Mesenchymal stem cell (in vitro differentiated cells and primary cell): ENCODE measurements around the gene SLCO2A1.

ENCODE experiments used
- DNase-seq: peaks from one replicate; pipeline ENCODE4 v3.0.0-alpha.2; 2013
- H2AFZ ChIP-seq: one replicate; pipeline ENCODE4 v1.6.1; 2013; ENCODE audit warnings: low read depth, mild to moderate bottlenecking, control low read depth, inconsistent platforms, low read length, moderate library complexity
- H2AK5ac ChIP-seq: 2 replicates; pipeline ENCODE4 v1.6.1; 2013; ENCODE audit warnings: low read length, moderate library complexity, mild to moderate bottlenecking, inconsistent platforms; ENCODE audit not compliant: severe bottlenecking
- H2BK120ac ChIP-seq: one replicate; pipeline ENCODE4 v1.6.1; 2013; ENCODE audit warnings: low read depth, mild to moderate bottlenecking, inconsistent platforms, low read length, moderate library complexity
- H2BK12ac ChIP-seq, 2 experiments: one replicate each; pipeline ENCODE4 v1.6.1; 2013; ENCODE audit warnings: inconsistent platforms in 2 of 2, low read length in 2 of 2, mild to moderate bottlenecking in 2 of 2, moderate library complexity in 2 of 2, control low read depth in 1 of 2
- H2BK15ac ChIP-seq: one replicate; pipeline ENCODE4 v1.6.1; 2013; ENCODE audit warnings: mild to moderate bottlenecking, low read depth, inconsistent platforms; ENCODE audit not compliant: poor library complexity, severe bottlenecking
- H2BK5ac ChIP-seq: 2 replicates; pipeline ENCODE4 v1.6.1; 2013; ENCODE audit warnings: low read depth, mild to moderate bottlenecking, low read length, control low read depth, inconsistent platforms; ENCODE audit not compliant: poor library complexity, severe bottlenecking
- H3K14ac ChIP-seq, 2 experiments: one replicate each; pipeline ENCODE4 v1.6.1; 2013; ENCODE audit warnings: inconsistent platforms in 2 of 2, low read length in 2 of 2, control low read depth in 1 of 2, mild to moderate bottlenecking in 1 of 2, moderate library complexity in 1 of 2
- H3K18ac ChIP-seq, 2 experiments: one replicate each; pipeline ENCODE4 v1.6.1; 2013; ENCODE audit warnings: inconsistent platforms in 2 of 2, low read length in 2 of 2, control low read depth in 1 of 2, low read depth in 1 of 2, mild to moderate bottlenecking in 1 of 2
- H3K23ac ChIP-seq, 2 experiments: one replicate each; pipeline ENCODE4 v1.6.1; 2013; ENCODE audit warnings: inconsistent platforms in 2 of 2, low read length in 2 of 2, mild to moderate bottlenecking in 2 of 2, moderate library complexity in 2 of 2, control low read depth in 1 of 2
- H3K27ac ChIP-seq: 2 replicates; pipeline ENCODE4 v1.5.1; 2013; ENCODE audit warnings: mild to moderate bottlenecking, moderate library complexity, low read length, control low read depth, inconsistent platforms; ENCODE audit not compliant: poor library complexity, severe bottlenecking
- H3K27me3 ChIP-seq, 2 experiments: 2 replicates each; pipeline versions ENCODE4 v1.6.1 to v1.7.0; 2013; ENCODE audit warnings: low read length in 2 of 2, mild to moderate bottlenecking in 2 of 2, moderate library complexity in 2 of 2, control low read depth in 1 of 2, inconsistent platforms in 1 of 2; ENCODE audit not compliant: control insufficient read depth in 1 of 2, insufficient read depth in 1 of 2
- H3K36me3 ChIP-seq, 2 experiments: 2 replicates each; pipeline versions ENCODE4 v1.6.1 to v1.7.0; 2013; ENCODE audit warnings: low read length in 2 of 2, control low read depth in 1 of 2, inconsistent platforms in 1 of 2, low read depth in 1 of 2, mild to moderate bottlenecking in 1 of 2; ENCODE audit not compliant: insufficient read depth in 2 of 2, control insufficient read depth in 1 of 2
- H3K4ac ChIP-seq, 2 experiments: one replicate each; pipeline ENCODE4 v1.6.1; 2013; ENCODE audit warnings: inconsistent platforms in 2 of 2, low read length in 2 of 2, mild to moderate bottlenecking in 2 of 2, moderate library complexity in 2 of 2, control low read depth in 1 of 2, low read depth in 1 of 2
- H3K4me1 ChIP-seq: 2 replicates; pipeline ENCODE4 v1.6.1; 2013; ENCODE audit warnings: low read depth, low read length, control low read depth; ENCODE audit not compliant: control insufficient read depth, insufficient read depth
- H3K4me2 ChIP-seq: 2 replicates; pipeline ENCODE4 v1.6.1; 2013; ENCODE audit warnings: low read length, mild to moderate bottlenecking, inconsistent platforms; ENCODE audit not compliant: poor library complexity, severe bottlenecking
- H3K4me3 ChIP-seq, 2 experiments: 2 replicates each; pipeline versions ENCODE4 v1.5.1 to v1.7.0; 2013; ENCODE audit warnings: low read length in 2 of 2, mild to moderate bottlenecking in 2 of 2, control low read depth in 1 of 2, low read depth in 1 of 2; ENCODE audit not compliant: insufficient read depth in 1 of 2
- H3K79me1 ChIP-seq: replicated peaks from 2 replicates; pipeline ENCODE4 v1.6.1; 2013; ENCODE audit warnings: mild to moderate bottlenecking, control low read depth, low read length, inconsistent platforms; ENCODE audit not compliant: poor library complexity, severe bottlenecking
- H3K9ac ChIP-seq: 2 replicates; pipeline ENCODE4 v1.7.0; 2013; ENCODE audit warnings: mild to moderate bottlenecking, low read length, moderate library complexity
- H3K9me3 ChIP-seq: 2 replicates; pipeline ENCODE4 v1.7.0; 2013; ENCODE audit warnings: mild to moderate bottlenecking, low read length; ENCODE audit not compliant: control insufficient read depth
- H4K8ac ChIP-seq: one replicate; pipeline ENCODE4 v1.6.1; 2013; ENCODE audit warnings: inconsistent platforms, mild to moderate bottlenecking, low read length, moderate library complexity
- H4K91ac ChIP-seq: one replicate; pipeline ENCODE4 v1.6.1; 2013; ENCODE audit warnings: mild to moderate bottlenecking, low read length, inconsistent platforms
- WGBS: methylation state at CpG from one replicate; pipeline ENCODE4 v1.1.7; 2013; ENCODE audit warnings: mixed read lengths; 5-methylcytosine and 5-hydroxymethylcytosine counted together

Gene SLCO2A1

GRCh38 chr3:133932009-133932408 is 97.7 kb downstream of the SLCO2A1 start:
- Histone ChIP-seq H3K27ac (no peak overlapping the region), H2BK120ac (no peak overlapping the region), H4K8ac (no peak overlapping the region), H3K27me3 (peaks cover 31 to 37% of the 10 kb centered on the region in 2 experiments), H3K9ac (no peak overlapping the region), H3K4me2 (no peak overlapping the region), H3K14ac (no peak overlapping the region), H3K23ac (no peak overlapping the region), H3K9me3 (no peaks in the 10 kb centered on the region), H3K36me3 (no peaks in the 10 kb centered on the region), H2BK5ac (no peak overlapping the region), H3K4me1 (peaks cover 8% of the 10 kb centered on the region), H3K4ac (no peak overlapping the region), H2BK15ac (no peak overlapping the region), H3K79me1 (no peaks in the 10 kb centered on the region), H3K18ac (no peak overlapping the region), H2BK12ac (no peak overlapping the region), H2AK5ac (no peak overlapping the region), H2AFZ (no peak overlapping the region), H3K4me3 (no peak overlapping the region), H4K91ac (no peak overlapping the region)
- DNase-seq = no peak
- 91% methylated on average over 6 of the region's 6 CpGs for WGBS

DNA sequence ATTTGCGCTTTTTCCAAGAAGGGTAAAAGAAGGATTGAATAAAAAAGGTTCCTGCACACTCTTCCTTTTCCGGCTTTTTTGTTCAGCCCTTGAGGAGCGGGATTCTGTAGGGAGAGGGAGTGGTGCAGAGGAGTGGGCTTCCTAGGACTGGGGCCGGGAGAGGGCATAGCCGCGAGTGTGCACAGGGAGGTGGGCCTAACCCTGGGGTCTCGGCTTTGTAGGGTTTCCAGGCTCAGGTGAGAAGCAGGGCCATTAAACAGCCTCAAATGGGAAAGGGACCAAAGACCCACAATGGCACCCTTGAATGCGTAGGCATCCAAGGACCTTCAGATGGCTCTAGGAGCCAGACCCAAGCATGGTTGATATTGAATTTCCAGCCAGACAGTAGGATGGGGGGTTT is 98.6 kb downstream of the SLCO2A1 start:
- no peak overlapping the region for H3K18ac ChIP-seq
- H3K14ac ChIP-seq = no peak overlapping the region
- H4K8ac ChIP-seq = no peak overlapping the region
- no peak overlapping the region for H2BK5ac ChIP-seq
- no peak overlapping the region for H4K91ac ChIP-seq
- no peak overlapping the region for H2AFZ ChIP-seq
- H2AK5ac ChIP-seq = no peak overlapping the region
- H3K9ac ChIP-seq = no peak overlapping the region
- no peaks in the 10 kb centered on the region for H3K79me1 ChIP-seq
- no peaks in the 10 kb centered on the region for H3K9me3 ChIP-seq
- H2BK120ac ChIP-seq = no peak overlapping the region
- DNase-seq = no peak
- H3K4me2 ChIP-seq = no peak overlapping the region
- H2BK12ac ChIP-seq = no peak overlapping the region
- H3K4ac ChIP-seq = no peak overlapping the region
- peaks cover 8% of the 10 kb centered on the region for H3K4me1 ChIP-seq
- no peak overlapping the region for H3K27ac ChIP-seq
- WGBS = 92% methylated on average over 8 of the region's 8 CpGs
- no peak overlapping the region for H2BK15ac ChIP-seq
- no peaks in the 10 kb centered on the region for H3K36me3 ChIP-seq
- H3K27me3 ChIP-seq = peaks cover 27 to 28% of the 10 kb centered on the region in 2 experiments
- no peak overlapping the region for H3K23ac ChIP-seq
- H3K4me3 ChIP-seq = no peak overlapping the region

DNA sequence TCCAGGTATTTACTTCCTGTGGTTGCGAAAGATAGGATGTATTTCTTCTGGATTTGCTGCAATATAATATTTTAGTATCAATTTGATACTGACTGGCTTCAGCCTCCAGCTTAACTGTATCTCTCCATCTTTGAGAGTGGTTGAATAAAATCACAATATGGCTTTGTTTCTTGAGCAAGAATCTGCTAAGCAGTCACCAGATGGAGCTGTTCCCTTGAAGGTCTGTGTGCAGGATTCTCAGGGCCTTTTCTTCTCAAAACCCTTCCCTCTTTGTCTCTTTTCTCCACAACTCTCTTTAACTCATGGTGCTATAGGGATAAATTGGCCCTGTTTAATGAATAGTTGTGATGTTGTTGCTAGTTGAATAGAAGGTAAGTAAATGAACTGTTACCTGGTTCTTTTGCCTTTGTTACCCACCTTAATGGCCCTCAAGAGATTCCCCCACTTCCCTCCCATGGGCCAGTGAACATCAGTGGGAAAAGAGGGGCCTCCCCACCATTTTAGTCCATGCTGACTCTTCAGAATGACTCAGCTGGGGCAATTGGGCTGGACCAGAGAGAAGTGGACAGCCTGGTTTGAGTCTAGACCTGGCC is 99.3 kb downstream of the SLCO2A1 start:
- Histone ChIP-seq H3K4me2 (no peak overlapping the region), H3K4me3 (no peak overlapping the region), H2BK15ac (no peak overlapping the region), H2BK12ac (no peak overlapping the region), H3K27ac (no peak overlapping the region), H3K14ac (no peak overlapping the region), H3K4ac (no peak overlapping the region), H2AK5ac (no peak overlapping the region), H3K23ac (no peak overlapping the region), H3K9ac (no peak overlapping the region), H2BK120ac (no peak overlapping the region), H3K18ac (no peak overlapping the region), H3K36me3 (no peaks in the 10 kb centered on the region), H2AFZ (no peak overlapping the region), H3K79me1 (no peaks in the 10 kb centered on the region), H4K8ac (no peak overlapping the region), H3K27me3 (peaks cover 26 to 27% of the 10 kb centered on the region in 2 experiments), H4K91ac (no peak overlapping the region), H3K4me1 (peaks cover 8% of the 10 kb centered on the region), H3K9me3 (no peaks in the 10 kb centered on the region), H2BK5ac (no peak overlapping the region)
- no CpG with 5 or more reads among the region's 1 CpG for WGBS
- DNase-seq = peak; percentile 72

DNA sequence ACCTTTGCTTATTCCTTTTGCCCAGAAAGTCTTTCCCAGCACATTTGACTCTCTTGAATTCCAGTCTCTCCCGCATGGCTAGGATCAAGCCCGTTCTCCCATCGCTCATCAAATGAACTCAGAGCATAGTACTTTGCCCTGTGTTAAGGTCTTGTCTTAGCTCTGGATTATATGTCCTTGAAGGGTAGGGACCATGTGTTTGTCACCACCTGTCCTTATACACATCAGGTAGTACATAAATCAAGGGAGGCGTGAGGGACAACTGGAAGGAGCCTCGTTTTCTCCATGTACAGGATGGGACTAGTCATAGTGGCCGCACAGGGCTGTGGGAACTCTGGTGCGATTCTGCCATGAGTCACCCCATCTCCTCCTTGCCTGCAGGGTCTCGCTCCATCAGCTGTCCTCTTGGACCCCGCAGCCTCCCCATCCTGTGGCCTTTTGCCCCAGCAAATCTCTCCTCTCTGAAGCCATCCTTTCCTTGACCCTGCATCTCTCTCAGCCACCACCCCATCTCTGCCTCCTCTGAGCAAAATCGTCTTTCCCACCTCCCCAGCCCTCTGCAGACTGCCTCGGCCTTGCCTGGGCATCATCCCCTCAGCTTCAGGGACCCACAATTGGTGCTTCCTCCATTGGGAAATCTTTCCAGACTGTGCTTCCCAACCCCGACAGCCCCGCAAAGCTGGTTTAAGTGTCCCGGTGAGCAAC is 100.7 kb downstream of the SLCO2A1 start:
- Histone ChIP-seq H3K18ac (no peak overlapping the region), H4K8ac (no peak overlapping the region), H3K23ac (no peak overlapping the region), H2BK15ac (no peak overlapping the region), H3K27ac (no peak overlapping the region), H3K4me3 (no peak overlapping the region), H3K9me3 (no peaks in the 10 kb centered on the region), H3K4me1 (peaks cover 8% of the 10 kb centered on the region), H2BK12ac (no peak overlapping the region), H3K4me2 (no peak overlapping the region), H2BK5ac (no peak overlapping the region), H2AK5ac (no peak overlapping the region), H3K14ac (no peak overlapping the region), H2AFZ (no peak overlapping the region), H3K27me3 (peaks cover 19 to 26% of the 10 kb centered on the region in 2 experiments), H3K9ac (no peak overlapping the region), H3K79me1 (no peaks in the 10 kb centered on the region), H2BK120ac (no peak overlapping the region), H3K36me3 (no peaks in the 10 kb centered on the region), H3K4ac (no peak overlapping the region), H4K91ac (no peak overlapping the region)
- no peak for DNase-seq
- 87% methylated on average over 14 of the region's 14 CpGs for WGBS
